ENCODE results near the gene IPO8. TPM values are rescaled to one million over a fixed set of nuclear protein-coding genes. Genes with fewer than 3 reads are reported as not detected.

Gene IPO8
- 79.7 TPM for total RNA-seq

DNA sequence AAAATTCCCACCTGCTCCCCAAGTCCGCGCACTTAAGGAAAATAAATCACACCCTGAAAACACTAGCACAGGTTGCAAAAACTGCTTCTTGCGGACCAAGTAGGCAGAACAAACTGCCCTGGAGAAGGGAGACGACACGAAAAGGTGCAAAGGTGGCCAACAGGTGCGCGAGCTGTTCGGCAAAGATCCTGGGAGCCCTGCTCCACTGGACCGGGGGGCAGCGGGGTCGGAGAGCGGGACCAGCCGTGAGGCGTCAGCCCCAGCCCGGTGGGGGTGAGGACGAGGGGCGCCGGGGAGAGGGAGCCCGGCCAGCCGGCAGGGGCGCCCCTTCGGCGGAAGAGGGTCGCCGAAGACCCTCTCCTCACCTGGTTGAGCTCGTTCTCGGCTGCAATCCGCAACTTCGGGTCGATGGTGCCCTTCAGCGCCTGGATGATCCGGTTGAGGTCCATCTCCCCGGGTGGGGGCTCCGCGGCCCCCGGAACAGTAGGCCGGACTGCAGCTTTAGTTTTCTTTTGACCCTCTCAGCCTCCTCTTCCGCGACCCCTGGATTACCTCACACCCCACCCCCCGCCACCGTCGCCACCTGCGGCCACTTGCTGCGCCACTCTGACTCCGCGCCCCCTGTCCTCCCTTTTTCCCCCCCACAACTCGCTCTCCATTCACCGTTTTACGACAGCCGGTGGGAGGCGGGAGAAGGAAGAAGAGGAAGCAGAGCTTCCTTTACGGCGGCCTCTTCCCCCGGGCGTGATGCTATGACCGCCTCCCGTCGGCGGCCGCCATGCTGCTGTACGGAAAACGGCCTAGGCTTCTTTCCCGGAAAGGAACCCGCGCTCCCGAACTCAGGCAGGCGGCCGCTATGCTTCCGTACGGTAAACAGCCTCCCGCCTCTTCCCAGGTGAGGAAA, at the start of gene IPO8:
IPO8 (minus strand) TSS at position 671 of the 904 bp plus-strand sequence; CDS start at position 449, 222 bp downstream.
- DNase-seq (ENCODE audit: low spot score in 2 of 2), result peak; percentile 77 to 95
- peaks cover 10 to 11% of the 10 kb centered on the region in 2 donors for H3K4me1 ChIP-seq
- intact Hi-C loops (cut with DNase I), result loop anchor here (1.0 to 5.0 kb wide), 3 partner anchors 60 to 1314 kb away; partner anchors contain the start of gene ERGIC2
- no peaks in the 10 kb centered on the region for H3K36me3 ChIP-seq
- peak within 1 kb of the TSS; percentile 81 to 95 for H3K4me3 ChIP-seq
- no peaks in the 10 kb centered on the region for H3K27me3 ChIP-seq
- no peaks in the 10 kb centered on the region for H3K9me3 ChIP-seq
- peak within 1 kb of the TSS; percentile 62 to 68 for H3K27ac ChIP-seq
- TF ChIP-seq, protein P1, sequence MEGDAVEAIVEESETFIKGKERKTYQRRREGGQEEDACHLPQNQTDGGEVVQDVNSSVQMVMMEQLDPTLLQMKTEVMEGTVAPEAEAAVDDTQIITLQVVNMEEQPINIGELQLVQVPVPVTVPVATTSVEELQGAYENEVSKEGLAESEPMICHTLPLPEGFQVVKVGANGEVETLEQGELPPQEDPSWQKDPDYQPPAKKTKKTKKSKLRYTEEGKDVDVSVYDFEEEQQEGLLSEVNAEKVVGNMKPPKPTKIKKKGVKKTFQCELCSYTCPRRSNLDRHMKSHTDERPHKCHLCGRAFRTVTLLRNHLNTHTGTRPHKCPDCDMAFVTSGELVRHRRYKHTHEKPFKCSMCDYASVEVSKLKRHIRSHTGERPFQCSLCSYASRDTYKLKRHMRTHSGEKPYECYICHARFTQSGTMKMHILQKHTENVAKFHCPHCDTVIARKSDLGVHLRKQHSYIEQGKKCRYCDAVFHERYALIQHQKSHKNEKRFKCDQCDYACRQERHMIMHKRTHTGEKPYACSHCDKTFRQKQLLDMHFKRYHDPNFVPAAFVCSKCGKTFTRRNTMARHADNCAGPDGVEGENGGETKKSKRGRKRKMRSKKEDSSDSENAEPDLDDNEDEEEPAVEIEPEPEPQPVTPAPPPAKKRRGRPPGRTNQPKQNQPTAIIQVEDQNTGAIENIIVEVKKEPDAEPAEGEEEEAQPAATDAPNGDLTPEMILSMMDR (IDR thresholded peaks at IDR 0.05), result peak in 1 of 3 experiments; percentile 20

DNA sequence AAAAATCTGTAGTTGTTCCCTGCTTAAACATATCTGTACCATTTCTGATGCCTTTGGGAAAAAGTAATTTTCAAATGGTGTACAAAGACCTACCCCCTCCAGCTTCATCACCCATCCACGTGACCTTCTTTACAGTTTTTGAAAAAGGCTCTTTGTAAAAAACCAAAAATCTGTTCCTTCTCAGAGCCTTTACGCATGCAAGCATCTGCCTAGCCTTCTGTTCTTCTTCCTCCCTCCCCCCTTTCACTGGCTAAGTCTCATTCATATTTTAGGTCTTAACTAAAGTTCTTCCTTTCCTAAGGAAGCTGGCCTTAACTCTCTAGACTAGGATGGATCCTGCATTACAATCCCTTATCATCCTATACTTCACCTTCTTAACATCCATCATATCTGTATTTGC, 48.7 kb upstream of the IPO8 start:
- TF ChIP-seq, protein P1 (IDR thresholded peaks at IDR 0.05), result no peak
- no peak overlapping the region for H3K4me3 ChIP-seq

DNA sequence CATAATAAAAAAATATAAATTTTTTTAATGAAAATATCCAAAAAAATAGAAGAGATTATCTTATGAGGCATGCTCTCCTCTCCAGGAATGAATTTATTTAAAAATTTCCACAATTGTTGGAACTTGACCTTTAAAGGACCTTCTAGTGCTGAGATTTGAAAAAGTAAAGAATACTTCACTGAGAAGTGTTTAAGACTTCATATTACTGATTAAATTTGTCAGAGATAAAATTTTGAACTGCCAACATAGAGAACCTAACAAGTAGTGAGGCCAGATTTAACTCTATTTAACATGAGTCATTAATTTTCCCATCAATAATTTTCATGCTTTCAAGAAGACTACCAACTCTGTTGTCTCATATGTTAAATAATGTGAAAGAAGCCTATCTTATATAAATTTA, 44.6 kb upstream of the IPO8 start:
- Histone ChIP-seq H3K36me3 (peaks cover 0 to 35% of the 10 kb centered on the region in 2 donors), H3K9me3 (no peaks in the 10 kb centered on the region), H3K27me3 (no peaks in the 10 kb centered on the region), H3K4me1 (no peaks in the 10 kb centered on the region), H3K4me3 (no peak overlapping the region), H3K27ac (no peak overlapping the region)
- no peak for DNase-seq (ENCODE audit: low spot score in 2 of 2)
- TF ChIP-seq, protein P1 (IDR thresholded peaks at IDR 0.05), result no peak
- intact Hi-C loops (cut with DNase I), result no loop called here

More for the DNA sequence above, 48.7 kb upstream of the IPO8 start:
- Histone ChIP-seq H3K4me1 (no peaks in the 10 kb centered on the region), H3K27ac (no peak overlapping the region), H3K27me3 (no peaks in the 10 kb centered on the region), H3K36me3 (peaks cover 11 to 25% of the 10 kb centered on the region in 2 donors), H3K9me3 (no peaks in the 10 kb centered on the region)
- DNase-seq (ENCODE audit: low spot score in 2 of 2), result no peak
- intact Hi-C loops (cut with DNase I), result no loop called here

DNA sequence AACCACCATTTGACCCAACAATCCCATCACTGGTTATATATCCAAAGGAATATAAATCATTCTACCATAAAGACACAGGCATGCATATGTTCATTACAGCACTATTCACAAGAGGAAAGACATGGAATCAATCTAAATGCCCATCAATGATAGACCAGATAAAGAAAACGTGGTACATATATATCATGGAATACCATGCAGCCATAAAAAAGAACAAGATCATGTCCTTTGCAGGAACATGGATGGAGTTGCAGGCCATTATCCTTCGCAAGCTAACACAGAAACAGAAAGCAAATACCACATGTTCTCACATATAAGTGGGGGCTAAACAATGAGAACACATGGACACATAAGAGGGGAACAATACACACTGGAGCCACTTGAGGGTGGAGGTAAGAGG, 43.4 kb upstream of the IPO8 start:
- Histone ChIP-seq H3K36me3 (peaks cover 0 to 46% of the 10 kb centered on the region in 2 donors), H3K4me3 (no peak overlapping the region), H3K4me1 (no peaks in the 10 kb centered on the region), H3K9me3 (no peaks in the 10 kb centered on the region), H3K27me3 (no peaks in the 10 kb centered on the region), H3K27ac (no peak overlapping the region)
- TF ChIP-seq, protein P1 (IDR thresholded peaks at IDR 0.05), result no peak
- intact Hi-C loops (cut with DNase I), result no loop called here
- no peak for DNase-seq (ENCODE audit: low spot score in 2 of 2)

DNA sequence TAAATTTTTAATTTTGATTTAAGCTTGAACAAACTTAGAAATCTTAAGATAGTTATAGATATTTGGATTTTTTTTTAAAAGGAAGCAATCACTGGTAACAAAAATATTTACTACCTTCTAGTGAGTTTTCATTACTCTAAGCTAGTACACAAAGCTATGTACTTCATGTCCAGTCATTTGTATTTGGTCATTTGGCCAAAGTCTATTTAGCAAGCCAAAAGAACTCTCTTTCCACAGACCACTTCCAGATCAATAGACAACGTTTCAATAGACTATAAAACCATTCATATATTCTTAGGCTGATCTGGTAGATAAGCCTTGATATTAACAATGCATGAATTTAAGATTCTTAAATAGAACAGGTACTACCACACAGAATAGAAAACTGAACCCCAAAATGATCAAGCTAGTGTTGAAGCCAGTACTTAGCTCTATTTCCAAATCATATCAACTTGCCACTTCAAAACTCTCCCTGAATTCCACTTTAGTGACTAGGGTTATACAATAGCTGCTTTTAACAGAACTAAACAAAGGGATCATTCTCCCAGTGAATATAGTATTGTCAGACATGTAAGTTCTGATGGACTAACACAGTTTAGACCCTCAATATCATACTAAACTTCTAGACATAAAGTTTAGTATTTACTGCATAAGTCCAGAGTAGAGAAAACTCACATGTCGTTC, 37.4 kb upstream of the IPO8 start:
- TF ChIP-seq, protein P1 (IDR thresholded peaks at IDR 0.05), result no peak
- intact Hi-C loops (cut with DNase I), result no loop called here
- no peaks in the 10 kb centered on the region for H3K9me3 ChIP-seq
- H3K4me1 ChIP-seq, result no peaks in the 10 kb centered on the region
- no peak for DNase-seq (ENCODE audit: low spot score in 2 of 2)
- H3K4me3 ChIP-seq, result no peak overlapping the region
- H3K27me3 ChIP-seq, result no peaks in the 10 kb centered on the region
- no peak overlapping the region for H3K27ac ChIP-seq
- H3K36me3 ChIP-seq, result peaks cover 0 to 40% of the 10 kb centered on the region in 2 donors

Data from ascending aorta (tissue), 2 donors.